Sigmoid colon (tissue), 3 donors: ENCODE results near the gene PGAP3.

ENCODE experiments used
- POLR2A ChIP-seq, 2 donors: fragments of 450-650 bp; IDR thresholded peaks; one replicate each; pipeline ENCODE4 v1.6.1; 2016; ENCODE audit warnings: antibody characterized with exemption in 2 of 2, mild to moderate bottlenecking in 2 of 2, moderate library complexity in 2 of 2
- TF ChIP-seq, protein P1 (sequence below), 4 experiments: fragments of 450-650 bp in 3 of 4; fragments of 200-600 bp in 1 of 4; IDR thresholded peaks; one replicate each; pipeline ENCODE4 v1.5.1; 2016 to 2019; ENCODE audit warnings: antibody characterized with exemption in 4 of 4, mild to moderate bottlenecking in 3 of 4, moderate library complexity in 2 of 4

DNA sequence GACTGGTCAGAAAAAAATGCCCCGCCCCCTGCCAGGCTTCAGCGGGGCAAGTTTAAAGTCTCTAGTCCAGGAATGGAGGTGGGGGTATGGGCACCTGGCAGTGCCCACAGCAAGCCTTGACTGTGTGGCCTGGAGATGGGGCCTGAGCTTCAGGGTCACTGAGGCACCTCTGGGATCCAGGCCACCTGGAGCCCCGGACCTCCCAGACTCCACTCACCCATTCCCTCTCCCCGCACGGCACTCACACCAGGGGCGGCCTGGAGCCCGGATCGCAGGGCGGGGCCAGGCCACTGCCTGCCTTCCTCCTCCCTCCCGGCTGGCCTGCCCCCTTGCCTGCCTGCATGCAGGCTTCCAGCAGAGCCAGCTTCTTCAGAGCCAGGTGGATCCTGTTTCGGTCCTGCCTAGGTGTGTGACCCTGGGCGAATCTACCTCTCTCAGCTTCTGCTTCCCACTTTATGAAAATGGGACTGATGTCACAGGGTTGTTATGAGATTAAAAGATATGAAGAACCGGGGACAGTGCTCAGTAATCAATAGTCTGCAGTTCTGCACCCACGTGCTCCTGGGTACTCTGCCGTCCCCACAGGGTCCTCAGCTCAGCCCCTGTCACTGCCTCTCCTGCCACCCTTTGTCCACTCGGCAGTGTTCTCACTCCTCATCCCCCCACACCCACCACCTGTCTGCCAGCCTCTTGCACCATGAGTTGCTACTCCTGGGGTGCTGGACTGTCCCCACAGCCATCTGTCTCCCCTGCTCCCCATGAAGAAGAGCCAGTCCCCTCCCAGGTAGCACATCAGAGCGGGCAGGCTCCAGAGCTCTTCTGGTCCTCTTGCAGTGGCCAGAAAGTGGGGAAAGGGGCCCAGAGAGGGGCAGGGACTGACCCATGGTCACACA lies 23.9 kb downstream of the PGAP3 start:
- TF ChIP-seq, protein P1, sequence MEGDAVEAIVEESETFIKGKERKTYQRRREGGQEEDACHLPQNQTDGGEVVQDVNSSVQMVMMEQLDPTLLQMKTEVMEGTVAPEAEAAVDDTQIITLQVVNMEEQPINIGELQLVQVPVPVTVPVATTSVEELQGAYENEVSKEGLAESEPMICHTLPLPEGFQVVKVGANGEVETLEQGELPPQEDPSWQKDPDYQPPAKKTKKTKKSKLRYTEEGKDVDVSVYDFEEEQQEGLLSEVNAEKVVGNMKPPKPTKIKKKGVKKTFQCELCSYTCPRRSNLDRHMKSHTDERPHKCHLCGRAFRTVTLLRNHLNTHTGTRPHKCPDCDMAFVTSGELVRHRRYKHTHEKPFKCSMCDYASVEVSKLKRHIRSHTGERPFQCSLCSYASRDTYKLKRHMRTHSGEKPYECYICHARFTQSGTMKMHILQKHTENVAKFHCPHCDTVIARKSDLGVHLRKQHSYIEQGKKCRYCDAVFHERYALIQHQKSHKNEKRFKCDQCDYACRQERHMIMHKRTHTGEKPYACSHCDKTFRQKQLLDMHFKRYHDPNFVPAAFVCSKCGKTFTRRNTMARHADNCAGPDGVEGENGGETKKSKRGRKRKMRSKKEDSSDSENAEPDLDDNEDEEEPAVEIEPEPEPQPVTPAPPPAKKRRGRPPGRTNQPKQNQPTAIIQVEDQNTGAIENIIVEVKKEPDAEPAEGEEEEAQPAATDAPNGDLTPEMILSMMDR (IDR thresholded peaks at IDR 0.05), result no peak
- TF ChIP-seq POLR2A (IDR thresholded peaks at IDR 0.05), result no peak
